Adrenal gland (tissue), 12 donors: ENCODE measurements around the gene TADA3. TPM values are rescaled to one million over a fixed set of nuclear protein-coding genes. Genes with fewer than 3 reads are reported as not detected.

Source experiments
- DNase-seq, 7 donors: peaks; one replicate each; pipeline ENCODE4 v3.0.0-alpha.2; 2019 to 2020
- H3K27ac ChIP-seq, 5 donors: fragments of 200-600 bp; sonication (generic) in 4 of 5; 1 replicate in 3 of 5; 2 replicates in 2 of 5; pipeline versions ENCODE4 v1.5.1 to v1.8.0; 2016 to 2020; ENCODE audit warnings: mild to moderate bottlenecking in 1 of 5
- H3K27me3 ChIP-seq: fragments of 200-600 bp; 2 replicates; pipeline ENCODE4 v1.8.0; 2021
- H3K36me3 ChIP-seq, 2 donors: fragments of 200-600 bp; replicated peaks in 1 of 2; 1 replicate in 1 of 2; 2 replicates in 1 of 2; pipeline versions ENCODE4 v1.5.1 to v1.8.0; 2018 to 2022
- H3K4me1 ChIP-seq, 2 donors: fragments of 200-600 bp; replicated peaks in 1 of 2; 1 replicate in 1 of 2; 2 replicates in 1 of 2; pipeline versions ENCODE4 v1.5.1 to v1.8.0; 2018 to 2021
- H3K4me3 ChIP-seq, 4 donors: fragments of 200-600 bp; sonication (generic) in 3 of 4; one replicate each; pipeline ENCODE4 v1.5.1; 2016 to 2018
- H3K9me3 ChIP-seq, 3 donors: fragments of 200-600 bp; sonication (generic) in 1 of 3; replicated peaks in 1 of 3; 1 replicate in 2 of 3; 2 replicates in 1 of 3; pipeline versions ENCODE4 v1.5.1 to v1.8.0; 2016 to 2021
- POLR2A ChIP-seq, 2 donors: fragments of 450-650 bp; IDR thresholded peaks; one replicate each; pipeline ENCODE4 v1.6.1; 2017; ENCODE audit warnings: antibody characterized with exemption in 2 of 2, mild to moderate bottlenecking in 2 of 2, moderate library complexity in 1 of 2
- whole genome bisulfite sequencing, 4 donors: extraction: QIAGEN DNeasy Blood & Tissue Kit in 2 of 4; methylation state at CpG; one replicate each; pipeline versions ENCODE4 v1.1.5 to v1.1.7; 2013 to 2017; 5-methylcytosine and 5-hydroxymethylcytosine counted together
- intact Hi-C, 2 donors: fragments of 100-400 bp; cut with DNase I; formaldehyde crosslinking; loops; one replicate each; pipeline versions ENCODE4 v1.14.1 to v1.15.0; 2022 to 2023
- polyA plus RNA-seq, 3 donors: library from polyadenylated mRNA; stranded (reverse); fragments of 200-250 nt in 2 of 3; fragments of 350-450 nt in 1 of 3; fragmentation: Illumina TruSeq in 1 of 3; extraction: RNeasy Lipid Tissue Mini Kit (QIAGEN cat#74804) in 1 of 3; gene quantifications; one replicate each; pipeline ENCODE4 v1.2.3, GENCODE V29; 2013 to 2014
- total RNA-seq, 9 donors: library from RNA; depleted of rRNA in 4 of 9; stranded (reverse); fragments of >200 nt in 4 of 9; fragments of 120-200 nt in 1 of 9; fragmentation: NEBNext Ultra II Directional in 1 of 9; extraction: Animal tissue kit (Norgen Biotek cat#: 25700) in 1 of 9; gene quantifications; one replicate each; pipeline versions ENCODE4 v1.1.0 to v1.2.4, GENCODE V29; 2013 to 2023
- TF ChIP-seq, protein P1 (sequence below), 6 experiments: fragments of 450-650 bp in 4 of 6; fragments of 200-600 bp in 2 of 6; sonication (generic) in 1 of 6; IDR thresholded peaks; 1 replicate in 5 of 6; 2 replicates in 1 of 6; pipeline versions ENCODE4 v1.5.1 to v1.8.0; 2016 to 2021; ENCODE audit warnings: antibody characterized with exemption in 6 of 6, mild to moderate bottlenecking in 2 of 6, moderate library complexity in 1 of 6
- donor health status: healthy with polysubstance abuse.
- donor health status: Bipolar disorder and iron deficiency.
- donor health status: DM: yes; HTN: yes; CAD: no.
- donor health status: DM: no; HTN: no; CAD: no.
- donor health status: DM: no; HTN: no; CAD: no.
- donor health status: DM: yes; HTN: yes; CAD: no.

Gene TADA3
- total and polyA plus RNA-seq, 12 donors = 49.7 to 148 (median 115) TPM

DNA sequence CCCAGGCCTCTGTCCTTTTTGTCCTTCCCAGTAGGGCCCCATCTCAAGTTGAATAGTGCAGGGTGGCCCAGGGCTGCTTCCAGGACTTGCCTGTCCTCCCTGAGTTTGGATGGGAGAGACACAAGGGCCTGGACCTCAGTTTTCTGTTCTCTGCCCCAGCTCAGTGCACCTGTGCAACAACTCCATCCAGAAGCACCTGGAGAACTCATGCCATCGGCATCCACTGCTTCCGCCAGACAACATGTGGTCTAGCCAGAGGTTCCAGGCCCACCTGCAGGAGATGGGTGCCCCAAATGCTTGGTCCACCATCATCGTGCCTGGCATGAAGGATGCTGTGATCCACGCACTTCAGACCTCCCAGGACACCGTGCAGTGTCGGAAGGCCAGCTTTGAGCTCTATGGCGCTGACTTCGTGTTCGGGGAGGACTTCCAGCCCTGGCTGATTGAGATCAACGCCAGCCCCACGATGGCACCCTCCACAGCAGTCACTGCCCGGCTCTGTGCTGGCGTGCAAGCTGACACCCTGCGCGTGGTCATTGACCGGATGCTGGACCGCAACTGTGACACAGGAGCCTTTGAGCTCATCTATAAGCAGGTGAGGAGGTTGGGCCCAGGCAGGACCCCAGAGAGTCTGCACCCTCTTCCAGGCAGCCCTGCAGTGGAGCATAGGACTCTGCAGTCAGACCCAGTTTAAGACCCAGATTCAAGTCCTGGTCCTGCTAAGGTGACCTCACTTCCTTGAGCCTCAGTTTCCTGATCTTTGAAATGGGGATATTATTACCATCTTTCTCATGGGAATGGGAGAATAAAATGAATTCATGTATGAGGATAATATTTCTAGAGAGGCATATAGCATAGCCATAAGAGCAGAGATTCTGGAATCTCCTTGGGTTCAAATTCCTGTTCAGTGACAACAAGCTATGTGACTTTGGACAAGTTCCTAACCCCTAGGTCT is 36.8 kb upstream of the TADA3 start:
- Histone ChIP-seq H3K4me1 (no peaks in the 10 kb centered on the region), H3K4me3 (no peak overlapping the region), H3K9me3 (no peaks in the 10 kb centered on the region), H3K27me3 (no peaks in the 10 kb centered on the region), H3K36me3 (peaks cover 0 to 18% of the 10 kb centered on the region in 2 donors), H3K27ac (no peak overlapping the region)
- 92 to 97% (median 96%) methylated on average over 10 to 17 of the region's 17 CpGs; no CpG with 5 or more reads in 1 of the 4 donors for whole genome bisulfite sequencing, 4 donors
- intact Hi-C loops = no loop called here
- TF ChIP-seq POLR2A (IDR thresholded peaks at IDR 0.05) = no peak
- TF ChIP-seq, protein P1, sequence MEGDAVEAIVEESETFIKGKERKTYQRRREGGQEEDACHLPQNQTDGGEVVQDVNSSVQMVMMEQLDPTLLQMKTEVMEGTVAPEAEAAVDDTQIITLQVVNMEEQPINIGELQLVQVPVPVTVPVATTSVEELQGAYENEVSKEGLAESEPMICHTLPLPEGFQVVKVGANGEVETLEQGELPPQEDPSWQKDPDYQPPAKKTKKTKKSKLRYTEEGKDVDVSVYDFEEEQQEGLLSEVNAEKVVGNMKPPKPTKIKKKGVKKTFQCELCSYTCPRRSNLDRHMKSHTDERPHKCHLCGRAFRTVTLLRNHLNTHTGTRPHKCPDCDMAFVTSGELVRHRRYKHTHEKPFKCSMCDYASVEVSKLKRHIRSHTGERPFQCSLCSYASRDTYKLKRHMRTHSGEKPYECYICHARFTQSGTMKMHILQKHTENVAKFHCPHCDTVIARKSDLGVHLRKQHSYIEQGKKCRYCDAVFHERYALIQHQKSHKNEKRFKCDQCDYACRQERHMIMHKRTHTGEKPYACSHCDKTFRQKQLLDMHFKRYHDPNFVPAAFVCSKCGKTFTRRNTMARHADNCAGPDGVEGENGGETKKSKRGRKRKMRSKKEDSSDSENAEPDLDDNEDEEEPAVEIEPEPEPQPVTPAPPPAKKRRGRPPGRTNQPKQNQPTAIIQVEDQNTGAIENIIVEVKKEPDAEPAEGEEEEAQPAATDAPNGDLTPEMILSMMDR (IDR thresholded peaks at IDR 0.05) = no peak
- no peak for DNase-seq

DNA sequence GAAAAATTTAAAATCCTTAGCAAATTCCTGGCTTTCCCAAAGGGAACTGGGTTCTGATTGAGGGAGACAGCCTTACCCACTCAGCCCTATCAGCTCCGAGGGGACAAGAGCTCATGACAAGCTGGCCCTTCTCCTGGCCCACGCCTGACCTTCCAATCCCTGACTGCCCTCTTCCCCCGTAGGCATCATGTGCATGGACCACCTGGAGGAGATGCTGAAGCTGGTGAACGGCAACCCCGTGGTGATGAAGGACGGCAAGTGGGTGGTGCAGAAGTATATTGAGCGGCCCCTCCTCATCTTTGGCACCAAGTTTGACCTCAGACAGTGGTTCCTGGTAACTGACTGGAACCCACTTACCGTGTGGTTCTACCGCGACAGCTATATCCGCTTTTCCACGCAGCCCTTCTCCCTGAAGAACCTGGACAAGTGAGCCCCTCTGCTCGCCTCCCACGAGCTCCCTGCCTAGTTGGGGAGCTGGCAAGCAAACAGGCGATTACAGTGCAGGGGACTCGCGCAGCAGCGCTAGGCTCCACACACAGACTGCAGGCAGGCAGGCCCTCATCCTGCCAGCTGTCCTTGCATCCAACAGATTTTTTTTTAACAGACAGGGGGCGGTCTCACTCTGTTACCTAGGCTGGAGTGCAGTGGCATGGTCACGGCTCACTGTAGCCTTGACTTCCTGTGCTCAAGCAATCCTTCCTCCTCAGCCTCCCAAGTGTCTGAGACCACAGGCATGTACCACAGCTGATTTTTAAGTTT is 34.7 kb upstream of the TADA3 start:
- TF ChIP-seq, protein P1 (IDR thresholded peaks at IDR 0.05) = peak in 4 of 6 experiments; percentile 9 to 40 (median 29)
- no peak for TF ChIP-seq POLR2A (IDR thresholded peaks at IDR 0.05)
- intact Hi-C loops = no loop called here
- no peak overlapping the region for H3K27ac ChIP-seq
- H3K4me3 ChIP-seq = no peak overlapping the region
- no peaks in the 10 kb centered on the region for H3K27me3 ChIP-seq
- no peaks in the 10 kb centered on the region for H3K9me3 ChIP-seq
- H3K4me1 ChIP-seq = no peaks in the 10 kb centered on the region
- no peak for DNase-seq
- WGBS, 4 donors = 78 to 83% (median 81%) methylated on average over 20 of the region's 20 CpGs
- peaks cover 0 to 8% of the 10 kb centered on the region in 2 donors for H3K36me3 ChIP-seq

DNA sequence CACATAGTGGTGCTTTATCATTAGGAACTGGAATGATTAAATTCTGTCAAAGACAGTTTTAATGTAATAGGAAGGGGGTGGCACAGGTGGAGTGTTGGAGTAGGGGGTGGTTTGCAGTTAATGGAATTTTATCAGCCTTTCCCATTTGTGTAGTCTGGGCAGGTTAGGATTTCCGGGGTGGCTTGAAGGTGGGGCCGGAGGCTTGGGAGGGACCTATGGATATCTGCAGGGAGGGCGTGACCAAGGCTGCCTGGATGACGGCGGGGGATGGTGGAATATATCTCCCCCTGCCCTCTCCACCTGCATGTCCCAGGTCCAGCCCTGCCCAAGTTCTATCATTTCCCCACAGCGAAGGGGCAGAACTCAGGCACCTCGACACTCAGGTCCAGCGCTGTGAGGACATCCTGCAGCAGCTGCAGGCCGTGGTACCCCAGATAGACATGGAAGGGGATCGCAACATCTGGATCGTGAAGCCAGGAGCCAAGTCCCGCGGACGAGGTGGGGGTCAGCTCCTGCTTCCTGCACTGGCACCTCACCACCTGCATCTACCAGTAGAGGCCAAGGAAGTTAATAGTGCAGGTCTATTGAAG is 33.3 kb upstream of the TADA3 start:
- Histone ChIP-seq H3K4me3 (no peak overlapping the region), H3K27ac (no peak overlapping the region), H3K9me3 (no peaks in the 10 kb centered on the region), H3K36me3 (peaks cover 0 to 8% of the 10 kb centered on the region in 2 donors), H3K4me1 (no peaks in the 10 kb centered on the region), H3K27me3 (no peaks in the 10 kb centered on the region)
- DNase-seq = no peak
- TF ChIP-seq POLR2A (IDR thresholded peaks at IDR 0.05) = no peak
- TF ChIP-seq, protein P1 (IDR thresholded peaks at IDR 0.05) = no peak
- intact Hi-C loops = no loop called here
- 72 to 78% (median 73%) methylated on average over 8 to 14 of the region's 14 CpGs for WGBS, 4 donors

DNA sequence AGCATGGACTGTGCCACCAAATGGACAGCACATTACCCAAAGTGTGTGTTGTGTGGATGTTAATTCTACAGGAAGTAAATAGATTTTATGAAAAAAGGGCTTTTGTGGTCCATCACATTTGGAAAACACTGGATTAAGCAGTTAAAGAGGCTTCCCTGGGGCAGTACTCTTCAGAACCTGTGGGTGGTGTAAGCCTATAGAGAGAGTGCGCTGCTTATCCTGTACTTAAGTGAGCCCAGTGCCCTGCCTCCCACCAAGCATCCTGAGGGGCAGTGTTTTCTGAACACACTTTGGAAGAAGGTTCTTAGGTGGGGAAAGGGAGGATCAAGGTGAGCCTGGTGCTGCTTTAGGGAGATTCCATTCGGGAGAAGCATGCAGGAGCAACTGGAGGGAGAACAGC is 28.7 kb upstream of the TADA3 start:
- intact Hi-C loops = no loop called here
- H3K27me3 ChIP-seq = no peaks in the 10 kb centered on the region
- WGBS, 4 donors = 72 to 76% (median 74%) methylated on average over 2 of the region's 2 CpGs
- H3K4me1 ChIP-seq = no peaks in the 10 kb centered on the region
- H3K4me3 ChIP-seq = no peak overlapping the region
- H3K27ac ChIP-seq = no peak overlapping the region
- H3K36me3 ChIP-seq = no peaks in the 10 kb centered on the region
- no peak for TF ChIP-seq POLR2A (IDR thresholded peaks at IDR 0.05)
- TF ChIP-seq, protein P1 (IDR thresholded peaks at IDR 0.05) = peak; percentile 16 to 37 (median 30)
- DNase-seq = no peak
- no peaks in the 10 kb centered on the region for H3K9me3 ChIP-seq
